NCI-H2171 treated with DMSO at 0.1 percent for 48 hours (cell line): ENCODE measurements around the gene SMG1.
"Not testable (repeated sequence)": the region's sequence is repeated elsewhere in the genome, so short reads cannot be mapped to it uniquely, and the experiment has no call there.

ENCODE experiments used
- DNase-seq: peaks from one replicate; lab custom pipeline; 2025; lab: John Stamatoyannopoulos, UW

Gene SMG1

GRCh38 chr16:18800293-18800692 is 125.9 kb downstream of the SMG1 start:
- no peak for DNase-seq

GRCh38 chr16:18799500-18799899 is 126.7 kb downstream of the SMG1 start:
- no peak for DNase-seq

DNA sequence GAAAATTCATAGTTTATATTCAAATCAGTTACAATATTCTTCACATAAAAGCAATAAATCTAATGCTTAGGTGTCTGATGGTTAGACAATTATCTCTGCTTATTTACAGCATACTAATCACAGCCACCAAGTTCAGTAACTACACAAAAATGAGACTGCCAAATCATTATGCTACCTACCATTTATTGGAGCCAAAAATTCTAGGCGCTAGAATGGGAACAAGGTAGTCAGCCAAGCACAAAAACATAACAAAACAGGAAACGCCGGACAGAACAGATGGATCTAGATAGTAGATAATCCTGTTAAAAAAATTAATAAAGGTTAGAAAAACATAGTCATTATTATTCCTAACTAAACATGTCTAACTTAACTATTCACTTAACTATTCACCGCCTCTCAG is 128.5 kb downstream of the SMG1 start:
- DNase-seq, result no peak

- DNase-seq, result no peak
These were observed 129.8 kb downstream of the SMG1 start for GRCh38 chr16:18796377-18796776.

- no peak for DNase-seq
These were observed 133.3 kb downstream of the SMG1 start for GRCh38 chr16:18792836-18793433.

- peak; percentile 98 for DNase-seq
These were observed 136.1 kb downstream of the SMG1 start, which contains the start of gene RPS15A for GRCh38 chr16:18789850-18790706. Gene RPS15A, minus strand, starts transcription at chr16:18790334. Its CDS starts 1,221 bp downstream, at chr16:18789113.

DNA sequence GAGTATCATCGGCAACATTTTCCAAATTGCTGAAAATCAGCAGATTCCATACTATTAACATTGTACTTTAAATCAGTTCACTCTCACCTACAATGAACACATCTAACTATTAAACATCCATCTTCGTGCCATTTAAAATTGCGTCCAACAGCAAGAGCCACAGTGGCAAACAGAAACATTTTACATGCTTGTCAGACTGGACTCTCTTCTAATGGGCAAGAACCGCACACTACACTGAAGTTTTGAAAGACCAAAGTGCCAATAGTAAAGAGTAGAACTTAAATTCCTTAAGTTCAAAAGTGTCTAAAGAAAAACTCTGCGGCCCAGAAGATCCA is 136.7 kb downstream of the SMG1 start:
- no peak for DNase-seq

- DNase-seq, result no peak
These were observed 137.2 kb downstream of the SMG1 start for GRCh38 chr16:18788828-18789514.

- no peak for DNase-seq
These were observed 141.1 kb downstream of the SMG1 start for GRCh38 chr16:18784917-18785623.

GRCh38 chr16:18783430-18784341 is 142.5 kb downstream of the SMG1 start:
- DNase-seq, result no peak

- no peak for DNase-seq
These were observed 143.3 kb downstream of the SMG1 start for GRCh38 chr16:18782697-18783429.

GRCh38 chr16:18781232-18781631 is 145.0 kb downstream of the SMG1 start:
- DNase-seq, result not testable (repeated sequence)

- DNase-seq, result not testable (repeated sequence)
These were observed 145.7 kb downstream of the SMG1 start for GRCh38 chr16:18780460-18781026.

- DNase-seq, result not testable (repeated sequence)
These were observed 148.5 kb downstream of the SMG1 start for GRCh38 chr16:18777664-18778063.

- DNase-seq, result not testable (repeated sequence)
These were observed 149.9 kb downstream of the SMG1 start for GRCh38 chr16:18776334-18776733.

- DNase-seq, result not testable (repeated sequence)
These were observed 151.6 kb downstream of the SMG1 start for GRCh38 chr16:18774651-18775050.

DNA sequence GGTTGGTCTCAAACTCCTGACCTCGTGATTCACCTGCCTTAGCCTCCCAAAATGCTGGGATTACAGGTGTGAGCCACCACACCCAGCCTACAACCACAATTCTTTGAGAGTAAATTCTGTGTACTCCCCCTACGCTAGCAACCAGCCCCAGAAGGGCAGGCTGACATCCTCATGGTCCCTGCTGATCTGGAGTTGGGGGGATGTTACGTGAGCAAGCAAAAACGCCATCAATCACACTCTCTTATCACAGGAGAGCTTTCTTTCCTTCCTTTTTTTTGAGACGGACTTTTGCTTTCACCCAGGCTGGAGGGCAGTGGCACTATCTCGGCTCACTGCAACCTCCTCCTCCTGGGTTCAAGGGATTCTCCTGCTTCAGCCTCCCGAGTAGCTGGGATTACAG is 154.0 kb downstream of the SMG1 start:
- DNase-seq, result not testable (repeated sequence)

DNA sequence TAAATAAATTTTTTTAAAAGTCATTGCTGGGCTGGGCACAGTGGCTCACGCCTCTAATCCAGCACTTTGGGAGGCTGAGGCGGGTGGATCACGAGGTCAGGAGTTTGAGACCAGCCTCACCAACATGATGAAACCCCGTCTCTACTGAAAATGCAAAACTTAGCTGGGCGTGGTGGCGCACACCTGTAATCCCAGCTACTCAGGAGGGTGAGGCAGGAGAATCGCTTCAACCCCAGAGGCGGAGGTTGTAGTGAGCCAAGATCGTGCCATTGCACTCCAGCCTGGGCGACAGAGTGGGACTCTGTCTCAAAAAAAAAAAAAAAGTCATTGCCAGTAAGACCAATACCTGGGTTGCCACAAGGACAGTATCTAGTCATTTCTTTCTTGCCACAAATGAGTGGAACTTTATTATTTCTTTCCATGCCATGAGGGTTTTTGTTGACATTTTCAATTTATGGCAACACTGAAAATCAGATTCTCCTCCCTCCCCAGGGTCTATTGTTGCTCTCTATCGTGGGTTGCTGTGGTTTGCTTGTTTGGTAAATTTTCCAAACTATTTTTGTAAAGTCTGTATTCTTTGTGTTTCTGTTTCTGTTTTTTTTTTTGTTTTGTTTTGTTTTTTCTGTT is 155.8 kb downstream of the SMG1 start:
- DNase-seq, result not testable (repeated sequence)

GRCh38 chr16:18767217-18767616 is 159.0 kb downstream of the SMG1 start:
- DNase-seq, result peak; percentile 91

- DNase-seq, result not testable (repeated sequence)
These were observed 163.5 kb downstream of the SMG1 start for GRCh38 chr16:18762713-18763112.
